Astrocyte of the cerebellum (primary cell): ENCODE results near the gene CXCL6.

Experiments
- DNase-seq: peaks from one replicate; pipeline ENCODE4 v3.0.0-alpha.2; 2011; ENCODE audit warnings: low read depth
- H3K4me3 ChIP-seq: 2 replicates; pipeline ENCODE4 v1.5.1; 2011; ENCODE audit warnings: mild to moderate bottlenecking, low read depth, low read length, moderate library complexity
- CTCF ChIP-seq: IDR thresholded peaks from 2 replicates; pipeline ENCODE4 v1.5.1; 2012; ENCODE audit warnings: low read length, low read depth, moderate library complexity, mild to moderate bottlenecking; ENCODE audit errors: missing control alignments
- in situ Hi-C: cut with HindIII; loops from 2 replicates; pipeline ENCODE4 v1.10.0; 2017; ENCODE audit warnings: low sequenced_read_pairs

Gene CXCL6

GRCh38 chr4:73836373-73837279, at the start of gene CXCL6:
Gene CXCL6, plus strand, starts transcription at chr4:73836678. Its CDS starts 73 bp downstream, at chr4:73836751.
- no peak for TF ChIP-seq CTCF
- peak within 1 kb of the TSS; percentile 44 for H3K4me3 ChIP-seq
- no peak for DNase-seq
- in situ Hi-C loops: no loop called here

- no peak for TF ChIP-seq CTCF
- no peak for DNase-seq
- H3K4me3 ChIP-seq: no peak overlapping the region
- in situ Hi-C loops: no loop called here
These were observed 48.1 kb upstream of the CXCL6 start for GRCh38 chr4:73788411-73788810.

- in situ Hi-C loops: no loop called here
- no peak for DNase-seq
- TF ChIP-seq CTCF: no peak
These were observed 37.6 kb upstream of the CXCL6 start for GRCh38 chr4:73798842-73799241.

GRCh38 chr4:73800206-73800605, 36.3 kb upstream of the CXCL6 start:
- H3K4me3 ChIP-seq: no peak overlapping the region
- DNase-seq: no peak
- TF ChIP-seq CTCF: no peak
- in situ Hi-C loops: no loop called here

More at GRCh38 chr4:73798842-73799241, 37.6 kb upstream of the CXCL6 start:
- H3K4me3 ChIP-seq: no peak overlapping the region

GRCh38 chr4:73801692-73802091, 34.8 kb upstream of the CXCL6 start:
- no peak for TF ChIP-seq CTCF
- no peak for DNase-seq
- H3K4me3 ChIP-seq: no peak overlapping the region
- in situ Hi-C loops: no loop called here

GRCh38 chr4:73803213-73803612, 33.3 kb upstream of the CXCL6 start:
- in situ Hi-C loops: no loop called here
- DNase-seq: no peak
- no peak overlapping the region for H3K4me3 ChIP-seq
- no peak for TF ChIP-seq CTCF
